ENCODE data around the gene PTH1R.

DNA sequence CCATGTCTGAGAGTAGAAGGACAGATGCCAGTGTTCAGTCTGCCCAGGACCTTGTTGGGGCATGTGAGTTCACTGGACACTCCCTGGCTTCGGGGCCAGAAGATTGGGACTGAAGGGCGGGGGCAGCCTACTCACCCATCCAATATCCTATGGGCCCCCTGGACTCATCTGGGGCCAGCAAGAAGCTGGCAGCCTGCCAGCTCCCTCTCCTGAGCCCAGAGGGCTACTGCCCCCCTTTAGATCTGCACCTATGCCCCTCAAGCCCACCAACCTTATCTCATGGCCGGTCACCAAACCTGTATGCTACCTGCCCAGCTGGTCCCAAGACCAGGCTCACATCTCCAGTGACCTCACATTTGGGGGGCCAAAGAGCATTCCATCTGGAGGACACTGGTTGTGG is 8.1 kb downstream of the PTH1R start:
- TF ChIP-seq GATA2 (IDR thresholded peaks at IDR 0.05; ENCODE audit: low read depth, low read length) (no peak), GATA3 (IDR thresholded peaks at IDR 0.05; ENCODE audit: low read depth, low read length) (no peak)

Data from SH-SY5Y (cell line).